Lung (tissue), 12 donors: Measurements from ENCODE around the gene EPHB1. TPM values are rescaled to one million over a fixed set of nuclear protein-coding genes. Genes with fewer than 3 reads are reported as not detected.

ENCODE experiments used
- ATAC-seq: fragments of 200-7000 bp; cut with Tn5 transposase; one replicate; pipeline ENCODE4 v1.9.1; 2020; ENCODE audit warnings: moderate number of reproducible peaks; ENCODE audit not compliant: insufficient read depth, low FRiP score
- DNase-seq, 3 donors: peaks; one replicate each; pipeline ENCODE4 v3.0.0-alpha.2; 2013 to 2017
- H3K27ac ChIP-seq, 2 donors: one replicate each; pipeline ENCODE4 v1.5.1; 2013; ENCODE audit warnings: mild to moderate bottlenecking in 2 of 2, moderate library complexity in 2 of 2, control low read depth in 1 of 2, inconsistent platforms in 1 of 2, low read depth in 1 of 2, low read length in 1 of 2
- H3K27me3 ChIP-seq, 3 donors: one replicate each; pipeline ENCODE4 v1.5.1; 2013; ENCODE audit warnings: low read length in 2 of 3; ENCODE audit not compliant: control insufficient read depth in 3 of 3, insufficient read depth in 3 of 3
- H3K36me3 ChIP-seq, 4 donors: one replicate each; pipeline ENCODE4 v1.5.1; 2013; ENCODE audit warnings: low read length in 4 of 4, mild to moderate bottlenecking in 1 of 4, moderate library complexity in 1 of 4; ENCODE audit not compliant: control insufficient read depth in 4 of 4, insufficient read depth in 4 of 4
- H3K4me1 ChIP-seq, 5 donors: one replicate each; pipeline ENCODE4 v1.5.1; 2013; ENCODE audit warnings: low read length in 5 of 5, mild to moderate bottlenecking in 2 of 5, moderate library complexity in 1 of 5; ENCODE audit not compliant: control insufficient read depth in 5 of 5, insufficient read depth in 5 of 5
- H3K4me3 ChIP-seq: one replicate; pipeline ENCODE4 v1.5.1; 2013; ENCODE audit warnings: mild to moderate bottlenecking, control low read depth, moderate library complexity
- H3K9ac ChIP-seq, 2 donors: one replicate each; pipeline ENCODE4 v1.5.1; 2013; ENCODE audit warnings: low read length in 2 of 2, control low read depth in 1 of 2; ENCODE audit not compliant: insufficient read depth in 1 of 2
- H3K9me3 ChIP-seq, 4 donors: one replicate each; pipeline ENCODE4 v1.5.1; 2013; ENCODE audit warnings: low read length in 3 of 4, mild to moderate bottlenecking in 1 of 4, moderate library complexity in 1 of 4; ENCODE audit not compliant: control insufficient read depth in 4 of 4, insufficient read depth in 3 of 4
- WGBS, 2 donors: extraction: QIAGEN DNeasy Blood & Tissue Kit; methylation state at CpG; one replicate each; pipeline ENCODE4 v1.1.7; 2013; 5-methylcytosine and 5-hydroxymethylcytosine counted together
- polyA plus RNA-seq, 2 donors: library from polyadenylated mRNA; stranded (reverse); fragments of 200-250 nt; gene quantifications; one replicate each; pipeline ENCODE4 v1.2.1, GENCODE V29; 2013
- total RNA-seq, 2 donors: library from RNA; depleted of rRNA in 1 of 2; stranded (reverse); fragments of >200 nt in 1 of 2; gene quantifications; one replicate each; pipeline ENCODE4 v1.2.1, GENCODE V29; 2014 to 2021
- TF ChIP-seq, protein P1 (sequence below): IDR thresholded peaks from 2 replicates; pipeline ENCODE4 v1.5.1; 2012; ENCODE audit warnings: mild to moderate bottlenecking; ENCODE audit errors: control extremely low read depth, extremely low read depth
- donor health status: control.
- donor health status: control.
- donor health status: Bipolar disorder and iron deficiency.
- donor health status: healthy.
- donor health status: DM: yes; HTN: yes; CAD: no.

The EPHB1 gene
- total and polyA plus RNA-seq, 4 donors, result 0.30 to 6.3 (median 2.1) TPM

DNA sequence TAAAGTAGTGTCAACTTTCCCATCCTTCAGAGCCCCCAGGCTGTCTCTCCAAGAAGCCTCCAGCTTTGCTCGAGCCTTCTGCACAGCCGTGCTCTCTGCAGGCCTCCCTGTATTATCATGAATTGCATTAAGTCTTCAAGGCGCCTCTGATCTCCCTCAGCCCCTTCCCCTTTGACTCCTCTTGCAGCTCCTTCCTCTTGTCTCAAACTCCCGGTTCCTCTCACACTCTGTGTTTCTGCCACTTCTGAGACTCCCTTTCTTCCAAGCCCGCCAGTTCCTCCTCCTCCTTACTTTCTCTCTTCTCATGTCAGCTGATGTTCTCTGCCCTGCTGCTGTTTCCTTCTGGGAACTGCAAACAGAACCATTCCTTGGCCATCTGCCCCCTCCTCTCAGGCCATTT, 418.8 kb downstream of the EPHB1 start:
- no peaks in the 10 kb centered on the region for H3K27me3 ChIP-seq
- H3K36me3 ChIP-seq, result no peaks in the 10 kb centered on the region
- TF ChIP-seq, protein P1, sequence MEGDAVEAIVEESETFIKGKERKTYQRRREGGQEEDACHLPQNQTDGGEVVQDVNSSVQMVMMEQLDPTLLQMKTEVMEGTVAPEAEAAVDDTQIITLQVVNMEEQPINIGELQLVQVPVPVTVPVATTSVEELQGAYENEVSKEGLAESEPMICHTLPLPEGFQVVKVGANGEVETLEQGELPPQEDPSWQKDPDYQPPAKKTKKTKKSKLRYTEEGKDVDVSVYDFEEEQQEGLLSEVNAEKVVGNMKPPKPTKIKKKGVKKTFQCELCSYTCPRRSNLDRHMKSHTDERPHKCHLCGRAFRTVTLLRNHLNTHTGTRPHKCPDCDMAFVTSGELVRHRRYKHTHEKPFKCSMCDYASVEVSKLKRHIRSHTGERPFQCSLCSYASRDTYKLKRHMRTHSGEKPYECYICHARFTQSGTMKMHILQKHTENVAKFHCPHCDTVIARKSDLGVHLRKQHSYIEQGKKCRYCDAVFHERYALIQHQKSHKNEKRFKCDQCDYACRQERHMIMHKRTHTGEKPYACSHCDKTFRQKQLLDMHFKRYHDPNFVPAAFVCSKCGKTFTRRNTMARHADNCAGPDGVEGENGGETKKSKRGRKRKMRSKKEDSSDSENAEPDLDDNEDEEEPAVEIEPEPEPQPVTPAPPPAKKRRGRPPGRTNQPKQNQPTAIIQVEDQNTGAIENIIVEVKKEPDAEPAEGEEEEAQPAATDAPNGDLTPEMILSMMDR, result no peak
- ATAC-seq, result no peak
- H3K9ac ChIP-seq, result no peak overlapping the region
- no peaks in the 10 kb centered on the region for H3K4me1 ChIP-seq
- H3K4me3 ChIP-seq, result no peak overlapping the region
- no peak for DNase-seq
- H3K27ac ChIP-seq, result no peak overlapping the region
- H3K9me3 ChIP-seq, result peaks cover 0 to 6% (median 0%) of the 10 kb centered on the region in 4 donors
- WGBS, 2 donors, result 46 to 48% methylated on average over 5 of the region's 5 CpGs

DNA sequence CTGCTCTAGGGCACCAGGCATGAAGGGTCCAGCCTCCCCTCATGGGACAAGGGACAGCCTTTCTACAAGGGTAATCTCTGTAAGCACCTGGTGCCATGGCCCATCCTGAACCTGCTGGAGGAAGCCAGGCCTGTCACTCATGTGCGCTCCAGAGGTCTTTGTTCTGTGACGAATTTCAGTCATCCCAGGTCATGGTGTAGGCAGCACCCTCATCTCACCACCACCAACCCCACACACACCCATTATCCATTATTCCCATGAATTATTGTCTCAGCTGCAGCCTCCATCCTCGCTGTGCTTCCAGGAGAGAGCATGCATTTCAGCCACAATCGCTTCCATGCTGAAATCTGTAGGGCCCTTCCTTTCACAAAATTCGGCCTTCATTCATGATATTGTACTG, 419.3 kb downstream of the EPHB1 start:
- Histone ChIP-seq H3K4me3 (no peak overlapping the region), H3K9ac (no peak overlapping the region), H3K27me3 (no peaks in the 10 kb centered on the region), H3K36me3 (no peaks in the 10 kb centered on the region), H3K27ac (no peak overlapping the region), H3K9me3 (peaks cover 0 to 6% (median 0%) of the 10 kb centered on the region in 4 donors), H3K4me1 (no peaks in the 10 kb centered on the region)
- 72 to 95% methylated on average over 5 of the region's 5 CpGs for WGBS, 2 donors
- DNase-seq, result no peak
- TF ChIP-seq, protein P1, result no peak
- no peak for ATAC-seq

DNA sequence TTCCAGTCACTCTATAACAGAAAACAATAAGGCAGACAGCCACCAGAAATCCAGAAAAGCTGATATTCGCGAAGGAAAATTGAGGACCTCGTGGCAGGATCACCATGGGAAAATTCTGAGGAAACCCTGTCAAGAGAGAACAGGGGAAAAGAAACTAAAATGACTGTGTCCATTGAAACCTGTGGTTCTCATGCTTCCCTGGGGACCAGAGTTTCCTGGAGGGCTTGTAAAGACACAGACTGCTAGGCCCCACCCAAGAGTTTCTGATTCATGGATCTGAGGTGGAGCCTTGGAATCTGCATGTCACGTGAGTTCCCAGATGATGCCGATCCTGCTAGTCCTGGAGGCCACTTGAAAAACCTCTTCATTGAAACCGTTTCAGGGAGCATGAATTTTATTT, 420.5 kb downstream of the EPHB1 start:
- WGBS, 2 donors, result 82 to 90% methylated on average over 6 of the region's 6 CpGs
- no peak for ATAC-seq
- TF ChIP-seq, protein P1, result no peak

DNA sequence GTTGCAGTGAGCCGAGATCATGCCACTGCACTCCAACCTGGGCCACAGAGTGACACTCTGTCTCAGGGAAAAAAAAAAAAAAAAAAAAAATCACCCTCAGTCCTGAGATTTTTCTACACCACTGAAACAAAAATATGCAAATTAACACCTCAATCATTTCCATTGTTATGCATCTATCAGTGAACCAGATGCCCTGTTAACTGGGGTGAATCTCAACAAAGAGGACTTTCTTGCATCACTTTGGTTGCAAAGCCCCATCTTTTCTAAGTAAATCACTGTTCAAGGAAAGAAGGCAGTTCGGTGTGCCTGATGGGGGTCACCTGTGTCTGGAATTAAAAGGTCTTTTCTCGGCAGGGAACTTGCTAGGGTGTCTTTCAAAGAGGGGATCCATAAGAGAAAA, 421.6 kb downstream of the EPHB1 start:
- H3K9ac ChIP-seq, result no peak overlapping the region
- ATAC-seq (no peak), DNase-seq (no peak)
- no peaks in the 10 kb centered on the region for H3K4me1 ChIP-seq
- TF ChIP-seq, protein P1, result no peak
- no peaks in the 10 kb centered on the region for H3K27me3 ChIP-seq
- H3K4me3 ChIP-seq, result no peak overlapping the region
- peaks cover 0 to 8% (median 0%) of the 10 kb centered on the region in 4 donors for H3K9me3 ChIP-seq
- 73 to 88% methylated on average over 3 of the region's 3 CpGs for WGBS, 2 donors
- H3K36me3 ChIP-seq, result no peaks in the 10 kb centered on the region
- no peak overlapping the region for H3K27ac ChIP-seq

More for the DNA sequence above, 420.5 kb downstream of the EPHB1 start:
- DNase-seq, result no peak
- H3K9ac ChIP-seq, result no peak overlapping the region
- no peak overlapping the region for H3K4me3 ChIP-seq
- no peaks in the 10 kb centered on the region for H3K36me3 ChIP-seq
- no peaks in the 10 kb centered on the region for H3K4me1 ChIP-seq
- H3K27me3 ChIP-seq, result no peaks in the 10 kb centered on the region
- H3K27ac ChIP-seq, result no peak overlapping the region
- peaks cover 0 to 8% (median 0%) of the 10 kb centered on the region in 4 donors for H3K9me3 ChIP-seq
